HG03139 (cell line): ENCODE measurements around the gene EVL.

Experiments
- ATAC-seq: cut with Tn5 transposase; IDR thresholded peaks from one replicate; pipeline ENCODE4 v1.9.1; 2021; ENCODE audit not compliant: unreplicated experiment

Gene EVL

GRCh38 chr14:100082723-100083122, 17.5 kb downstream of the EVL start:
- no peak for ATAC-seq

- ATAC-seq = no peak
Observed at GRCh38 chr14:100083706-100084105, 18.5 kb downstream of the EVL start.

- no peak for ATAC-seq
Observed at GRCh38 chr14:100084591-100084990, 19.4 kb downstream of the EVL start.

- ATAC-seq = no peak
Observed at GRCh38 chr14:100085462-100085861, 20.2 kb downstream of the EVL start.

- ATAC-seq = no peak
Observed at GRCh38 chr14:100086361-100086760, 21.1 kb downstream of the EVL start.

- ATAC-seq = no peak
Observed at GRCh38 chr14:100088226-100088625, 23.0 kb downstream of the EVL start.

- ATAC-seq = no peak
Observed at GRCh38 chr14:100091386-100091785, 26.2 kb downstream of the EVL start.

GRCh38 chr14:100092832-100093231, 27.6 kb downstream of the EVL start:
- ATAC-seq = no peak

- ATAC-seq = no peak
Observed at GRCh38 chr14:100093319-100093718, 28.1 kb downstream of the EVL start.

- ATAC-seq = no peak
Observed at GRCh38 chr14:100096656-100097055, 31.4 kb downstream of the EVL start.

GRCh38 chr14:100098171-100098570, 32.9 kb downstream of the EVL start:
- no peak for ATAC-seq

GRCh38 chr14:100100032-100100703, 34.9 kb downstream of the EVL start:
- ATAC-seq = no peak

GRCh38 chr14:100102156-100102785, 37.0 kb downstream of the EVL start:
- no peak for ATAC-seq

GRCh38 chr14:100103250-100104005, 38.2 kb downstream of the EVL start:
- ATAC-seq = no peak

GRCh38 chr14:100104006-100104352, 38.8 kb downstream of the EVL start:
- no peak for ATAC-seq

GRCh38 chr14:100104523-100105300, 39.5 kb downstream of the EVL start:
- ATAC-seq = no peak

GRCh38 chr14:100105357-100106169, 40.3 kb downstream of the EVL start:
- ATAC-seq = no peak

- no peak for ATAC-seq
Observed at GRCh38 chr14:100106250-100107112, 41.3 kb downstream of the EVL start.

- ATAC-seq = no peak
Observed at GRCh38 chr14:100107236-100107635, 42.0 kb downstream of the EVL start.
